ENCODE measurements around the gene TSPAN9.

TSPAN9 gene

DNA sequence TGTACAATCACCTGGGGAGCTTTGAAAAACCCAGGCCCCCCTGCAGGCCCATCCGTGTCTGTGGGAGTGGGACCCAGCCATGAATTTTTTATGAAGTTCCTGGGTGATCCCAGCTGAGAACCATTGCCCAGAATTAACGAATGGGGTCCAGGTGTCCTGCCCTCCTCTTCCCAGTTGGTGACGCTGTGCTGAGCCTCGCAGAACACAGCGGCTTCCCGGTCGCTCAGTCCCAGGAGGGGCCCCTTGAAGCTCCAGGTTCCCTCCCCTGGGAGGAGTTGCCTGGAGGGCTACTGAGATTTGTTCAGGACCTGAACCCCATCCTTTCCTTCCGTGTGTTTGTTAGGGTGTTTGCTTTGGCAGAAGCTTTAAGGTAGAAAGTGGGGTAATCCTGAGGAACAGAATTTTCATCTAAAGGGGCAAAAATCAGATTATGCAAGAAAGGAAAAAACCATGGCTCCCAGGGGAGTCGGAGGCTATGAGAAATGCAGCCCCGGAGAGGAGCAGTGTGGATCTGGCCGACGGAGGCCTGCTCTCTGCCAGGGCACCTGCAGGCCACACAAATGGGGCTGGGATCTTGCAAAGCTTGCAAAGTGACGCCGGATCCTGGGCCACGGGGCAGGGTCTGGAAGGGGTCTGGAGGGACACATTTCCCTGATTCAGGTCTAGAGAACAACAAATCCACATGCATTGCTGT, 249.1 kb downstream of the TSPAN9 start:
- no peak for DNase-seq

DNA sequence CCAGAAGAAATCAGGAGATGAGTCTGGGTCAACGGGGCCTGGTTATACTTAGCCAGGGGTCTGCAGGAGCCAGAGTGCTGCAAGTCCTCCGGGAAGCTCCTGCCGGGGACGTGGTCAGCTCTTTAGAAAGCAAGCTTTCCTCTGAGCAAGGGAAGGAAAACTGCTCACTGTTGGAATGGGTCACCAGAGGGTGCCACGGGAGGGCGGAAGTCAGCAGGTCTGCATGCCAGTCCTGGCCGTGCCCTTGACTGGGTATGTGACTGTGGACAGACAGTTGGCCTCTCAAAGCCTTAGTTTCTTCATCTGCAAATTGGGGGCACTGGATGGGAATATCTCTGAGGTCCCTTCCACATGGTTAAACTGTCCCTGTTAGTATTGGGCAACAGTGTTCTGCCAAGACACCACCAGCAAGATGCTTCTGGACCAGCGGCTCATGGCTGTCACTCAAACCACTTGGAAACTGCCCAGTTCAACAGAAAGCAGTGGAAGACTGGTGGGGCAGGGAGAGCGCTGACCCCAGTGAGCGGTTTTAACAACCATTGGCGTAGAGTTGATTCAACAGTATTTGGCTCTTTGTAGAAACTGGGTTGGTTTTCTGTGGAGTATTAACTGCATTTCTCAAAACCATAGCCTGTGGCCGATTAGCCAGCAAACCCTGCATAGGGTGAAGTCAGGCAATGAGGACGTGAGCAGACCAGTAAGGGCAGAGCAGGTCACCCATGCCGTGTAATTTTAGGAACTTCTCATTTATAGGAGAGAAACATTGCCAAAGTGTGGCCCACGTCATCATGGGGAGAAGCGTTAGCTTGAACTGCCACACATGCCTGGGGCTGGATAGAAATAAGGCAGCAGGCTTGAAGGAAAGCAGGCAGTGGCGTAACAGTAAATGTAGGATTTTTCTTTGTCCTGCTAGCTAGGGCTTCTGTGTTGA, 249.9 kb downstream of the TSPAN9 start:
- DNase-seq: no peak

DNA sequence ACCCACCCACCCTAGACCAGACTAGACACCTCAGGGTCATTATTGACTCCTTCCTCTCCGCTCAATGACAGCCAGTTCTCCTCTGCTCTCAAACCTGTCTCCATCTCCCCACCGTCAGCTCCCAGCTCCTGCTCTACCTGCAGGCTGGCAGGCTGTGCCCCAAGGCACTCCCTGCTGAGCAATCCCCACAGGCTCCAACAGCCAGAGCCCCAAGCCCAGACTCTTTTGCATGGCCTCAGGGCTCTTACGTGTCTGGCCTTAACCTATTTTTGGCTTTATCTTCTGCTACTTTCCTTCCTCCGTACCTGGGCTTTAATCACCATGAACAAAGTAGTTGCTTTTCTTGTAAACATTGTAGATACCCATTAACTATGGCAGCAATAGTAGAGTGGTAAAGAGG, 250.9 kb downstream of the TSPAN9 start:
- no peak for DNase-seq

DNA sequence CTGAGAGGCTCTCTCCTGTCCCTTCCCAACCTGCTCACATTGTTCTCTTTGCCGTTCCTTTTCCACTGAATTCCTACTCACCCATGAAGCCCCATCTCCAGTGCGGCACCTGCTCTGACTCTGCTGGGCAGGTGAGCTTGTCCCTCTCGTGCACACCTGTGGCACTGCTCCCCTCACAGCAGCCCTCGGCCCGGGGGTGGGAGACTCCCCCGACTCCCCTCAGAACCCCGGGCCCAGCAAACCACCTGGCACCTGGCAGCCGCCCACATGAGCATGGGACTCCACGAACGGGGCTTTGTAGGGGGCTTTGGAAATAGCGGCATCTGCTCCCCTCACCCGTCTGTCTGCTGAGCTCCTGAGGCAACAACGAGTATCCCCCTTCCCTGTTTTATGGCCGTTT, 251.4 kb downstream of the TSPAN9 start:
- no peak for DNase-seq

DNA sequence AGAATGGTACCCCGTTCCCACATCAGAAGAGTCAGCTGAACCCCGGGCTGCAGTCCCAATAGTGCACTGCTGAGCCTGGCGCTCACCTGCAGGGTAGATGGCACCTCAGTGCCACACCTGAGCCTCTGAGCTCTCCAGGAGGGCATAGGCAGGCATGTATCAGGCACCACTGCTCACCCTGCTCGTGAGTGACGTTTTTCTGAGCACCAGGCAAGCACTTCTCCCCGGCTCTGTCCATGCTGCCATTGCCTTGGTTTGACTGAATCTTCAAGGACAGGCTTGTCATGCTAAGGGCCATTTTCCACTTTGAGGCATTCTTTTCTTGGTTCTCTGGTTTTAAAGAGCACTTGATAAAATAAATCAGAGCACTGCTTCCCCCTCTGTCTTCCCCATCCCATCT, 252.2 kb downstream of the TSPAN9 start:
- DNase-seq: no peak

DNA sequence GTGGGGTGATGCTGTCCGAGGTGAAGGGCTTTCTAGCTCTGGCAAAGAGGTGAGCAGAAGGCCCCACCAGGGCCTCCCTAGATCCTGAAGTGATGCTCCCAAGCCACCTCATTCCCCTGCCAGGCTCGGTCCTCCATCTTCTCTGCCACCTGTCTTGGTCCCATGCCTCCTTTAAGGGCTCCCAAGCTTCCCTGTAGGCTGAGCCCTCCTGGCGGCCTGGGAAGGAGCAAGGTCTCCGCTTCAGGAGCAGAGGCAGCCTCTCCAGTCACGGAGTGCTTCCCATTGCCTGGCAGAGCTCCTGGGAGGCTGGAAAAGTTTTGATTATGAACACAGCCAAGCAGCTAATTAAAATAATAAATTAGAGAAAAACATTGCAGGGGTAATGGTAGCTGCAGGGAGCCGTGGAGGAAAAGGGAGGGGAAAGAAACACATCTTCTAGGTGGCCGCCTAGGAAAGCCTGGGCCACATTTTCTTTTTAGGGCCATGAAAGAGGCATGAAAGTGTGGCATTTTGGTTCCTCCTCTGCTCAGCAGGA, 253.9 kb downstream of the TSPAN9 start:
- DNase-seq: no peak

DNA sequence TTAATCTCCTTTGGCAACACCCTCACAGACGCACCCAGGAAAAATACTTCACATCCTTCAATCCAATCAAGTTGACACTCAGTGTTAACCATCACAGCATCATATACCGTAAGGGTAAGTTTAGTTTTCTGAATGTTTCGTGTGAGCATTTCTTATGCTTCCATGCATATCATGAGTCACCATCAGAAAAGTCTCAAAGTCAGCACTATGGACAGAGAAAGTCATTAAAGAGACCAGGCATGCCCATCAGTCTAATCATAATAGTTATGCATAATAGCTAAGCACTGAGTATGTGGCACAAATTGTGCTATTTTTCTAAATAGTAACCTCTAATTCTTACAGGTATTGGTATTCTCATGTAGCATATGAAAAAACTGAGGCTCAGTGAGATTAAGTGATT, 255.0 kb downstream of the TSPAN9 start:
- no peak for DNase-seq

DNA sequence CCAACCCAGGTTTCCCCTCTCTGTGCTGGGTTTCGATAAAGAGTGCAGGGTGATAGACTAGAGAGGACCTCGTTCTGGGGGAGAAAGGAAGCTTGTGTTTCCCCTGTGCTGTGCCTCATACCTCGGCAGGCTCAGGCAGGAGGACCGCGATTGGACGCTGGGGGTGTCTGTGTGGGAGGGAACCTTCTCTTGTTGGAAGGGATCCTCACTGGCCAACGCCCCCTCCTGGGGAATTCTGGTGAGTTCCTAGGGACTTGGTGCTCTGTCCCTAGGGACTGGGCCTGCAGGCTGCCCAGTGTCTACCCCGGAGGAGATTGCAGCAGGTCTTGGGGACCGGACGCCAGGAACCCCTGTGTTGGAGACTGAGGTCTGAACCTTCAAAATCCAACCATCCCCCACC, 256.4 kb downstream of the TSPAN9 start:
- DNase-seq: no peak

DNA sequence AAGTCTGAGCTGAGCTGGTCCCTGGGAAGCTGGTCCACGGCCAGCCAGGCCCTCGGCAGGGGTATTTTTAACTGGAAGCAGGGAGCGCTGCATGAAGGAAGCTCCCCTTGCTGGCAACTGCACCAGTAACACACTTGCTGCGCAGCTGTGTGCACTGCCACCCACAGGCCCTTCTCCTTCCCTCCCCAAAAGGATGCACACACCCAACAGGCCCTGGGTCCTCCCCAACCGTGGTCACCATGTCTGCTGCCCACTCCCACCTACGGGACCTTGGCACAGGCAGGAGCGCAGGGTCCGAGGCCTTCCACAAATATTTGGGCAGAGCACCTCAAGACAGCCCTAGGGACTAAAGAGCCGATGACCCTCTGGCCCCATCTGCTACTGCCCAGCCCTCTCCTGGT, 256.8 kb downstream of the TSPAN9 start:
- DNase-seq: no peak

DNA sequence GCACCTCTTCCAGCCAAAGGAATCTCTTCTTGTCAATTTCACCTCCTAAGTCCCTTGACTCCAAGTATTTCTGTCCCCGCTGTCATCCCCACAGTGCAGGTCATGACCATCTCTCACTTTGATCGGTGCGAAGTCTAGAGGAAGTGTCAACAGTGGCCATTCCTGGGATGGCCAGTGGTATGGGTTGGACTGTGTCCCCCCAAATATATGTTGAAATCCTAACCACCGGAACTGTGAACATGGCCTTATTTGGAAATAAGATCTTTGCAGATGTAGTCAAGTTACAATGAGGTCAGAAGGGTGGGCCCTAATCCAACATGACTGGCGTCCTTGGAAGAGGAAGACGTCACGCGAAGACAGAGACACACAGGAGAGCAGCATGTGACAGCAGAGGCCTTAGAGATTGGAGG, 257.9 kb downstream of the TSPAN9 start:
- DNase-seq: no peak

Measured in activated CD4-positive, CD25-positive, alpha-beta regulatory T cell treated with anti-CD3 and anti-CD28 coated beads, Interleukin-2, amount 50 U/mL, for 72 hours (primary cell).